Activated B cell treated with CpG ODN at 0.5 μM for 24 hours (primary cell): ENCODE measurements around the gene CTIF. TPM values are rescaled to one million over a fixed set of nuclear protein-coding genes. Genes with fewer than 3 reads are reported as not detected.

Experiments used
- ATAC-seq: fragments of 200-7000 bp; cut with Tn5 transposase; one replicate; pipeline ENCODE4 v1.10.0; 2021; ENCODE audit warnings: low read depth, mild to moderate bottlenecking, moderate library complexity
- CTCF ChIA-PET: fragments of 350-600 bp; sonication (Branson Sonifier 250); formaldehyde crosslinking; loops from one replicate; lab custom pipeline; 2021; ENCODE audit warnings: antibody characterized with exemption; lab: Charles Lee
- POLR2A ChIA-PET: fragments of 350-600 bp; sonication (Branson Sonifier 250); formaldehyde crosslinking; loops from one replicate; lab custom pipeline; 2021; ENCODE audit warnings: antibody characterized with exemption; lab: Charles Lee
- DNase-seq: peaks from one replicate; pipeline ENCODE4 v3.0.0; 2022
- H3K27ac Mint-ChIP-seq: one replicate; pipeline ENCODE4 v1.8.0; 2020; ENCODE audit warnings: mixed read lengths
- H3K27me3 Mint-ChIP-seq: one replicate; pipeline ENCODE4 v1.8.0; 2021; ENCODE audit warnings: mixed read lengths
- H3K36me3 Mint-ChIP-seq: one replicate; pipeline ENCODE4 v1.8.0; 2021; ENCODE audit warnings: low read depth, mixed read lengths
- H3K4me1 Mint-ChIP-seq: one replicate; pipeline ENCODE4 v1.8.0; 2021; ENCODE audit warnings: mixed read lengths
- H3K4me3 Mint-ChIP-seq: one replicate; pipeline ENCODE4 v1.8.0; 2020; ENCODE audit warnings: mild to moderate bottlenecking, mixed read lengths
- H3K9me3 Mint-ChIP-seq: one replicate; pipeline ENCODE4 v1.8.0; 2020; ENCODE audit warnings: mixed read lengths
- intact Hi-C: fragments of 100-400 bp; cut with micrococcal nuclease; formaldehyde crosslinking; loops from one replicate; pipeline ENCODE4 v1.15.1; 2024
- total RNA-seq: library from RNA; stranded (reverse); gene quantifications from 2 replicates; pipeline ENCODE4 v1.2.3, GENCODE V29; 2022
- TF ChIP-seq, protein P1 (sequence below): fragments of 200-600 bp; IDR thresholded peaks from one replicate; pipeline ENCODE4 v1.8.0; 2022; ENCODE audit warnings: antibody characterized with exemption, mild to moderate bottlenecking

The CTIF gene
- total RNA-seq, 1 donor from 2014 or later, result 9.3 TPM

DNA sequence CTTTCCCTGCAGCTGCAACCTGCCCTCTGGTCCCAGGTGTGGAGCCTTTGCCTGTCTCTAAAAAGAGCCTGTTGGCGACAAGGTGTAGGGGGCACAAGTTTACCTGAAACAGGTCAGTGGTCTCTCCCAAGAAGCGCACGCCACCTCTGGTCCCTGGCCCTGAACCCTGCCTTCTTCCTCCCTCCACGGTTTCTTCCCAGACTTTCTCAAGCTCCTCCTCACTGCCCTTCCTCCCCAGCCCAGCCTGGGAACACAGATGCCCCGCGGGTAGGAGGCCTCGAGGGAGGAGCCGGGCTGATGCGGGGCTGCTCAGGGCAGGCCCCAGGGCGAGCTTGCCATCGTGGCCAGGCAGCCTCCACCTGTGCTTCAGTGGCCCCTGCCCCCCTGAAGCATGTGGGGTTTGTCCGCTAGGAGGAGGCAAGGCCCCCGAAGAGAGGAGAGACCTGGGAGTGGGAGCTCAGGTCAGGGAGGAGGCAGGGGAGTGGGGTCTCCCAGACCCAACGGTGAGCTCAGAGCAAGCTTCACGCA lies 322.4 kb downstream of the CTIF start:
- no peak overlapping the region for H3K4me3 Mint-ChIP-seq
- TF ChIP-seq, protein P1, sequence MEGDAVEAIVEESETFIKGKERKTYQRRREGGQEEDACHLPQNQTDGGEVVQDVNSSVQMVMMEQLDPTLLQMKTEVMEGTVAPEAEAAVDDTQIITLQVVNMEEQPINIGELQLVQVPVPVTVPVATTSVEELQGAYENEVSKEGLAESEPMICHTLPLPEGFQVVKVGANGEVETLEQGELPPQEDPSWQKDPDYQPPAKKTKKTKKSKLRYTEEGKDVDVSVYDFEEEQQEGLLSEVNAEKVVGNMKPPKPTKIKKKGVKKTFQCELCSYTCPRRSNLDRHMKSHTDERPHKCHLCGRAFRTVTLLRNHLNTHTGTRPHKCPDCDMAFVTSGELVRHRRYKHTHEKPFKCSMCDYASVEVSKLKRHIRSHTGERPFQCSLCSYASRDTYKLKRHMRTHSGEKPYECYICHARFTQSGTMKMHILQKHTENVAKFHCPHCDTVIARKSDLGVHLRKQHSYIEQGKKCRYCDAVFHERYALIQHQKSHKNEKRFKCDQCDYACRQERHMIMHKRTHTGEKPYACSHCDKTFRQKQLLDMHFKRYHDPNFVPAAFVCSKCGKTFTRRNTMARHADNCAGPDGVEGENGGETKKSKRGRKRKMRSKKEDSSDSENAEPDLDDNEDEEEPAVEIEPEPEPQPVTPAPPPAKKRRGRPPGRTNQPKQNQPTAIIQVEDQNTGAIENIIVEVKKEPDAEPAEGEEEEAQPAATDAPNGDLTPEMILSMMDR, result no peak
- ATAC-seq (no peak), DNase-seq (no peak)
- no peaks in the 10 kb centered on the region for H3K27me3 Mint-ChIP-seq
- ChIA-PET POLR2A (no interaction called here), CTCF (no interaction called here)
- H3K36me3 Mint-ChIP-seq, result no peaks in the 10 kb centered on the region
- intact Hi-C loops, result no loop called here
- H3K9me3 Mint-ChIP-seq, result no peaks in the 10 kb centered on the region
- no peaks in the 10 kb centered on the region for H3K4me1 Mint-ChIP-seq
- no peak overlapping the region for H3K27ac Mint-ChIP-seq

DNA sequence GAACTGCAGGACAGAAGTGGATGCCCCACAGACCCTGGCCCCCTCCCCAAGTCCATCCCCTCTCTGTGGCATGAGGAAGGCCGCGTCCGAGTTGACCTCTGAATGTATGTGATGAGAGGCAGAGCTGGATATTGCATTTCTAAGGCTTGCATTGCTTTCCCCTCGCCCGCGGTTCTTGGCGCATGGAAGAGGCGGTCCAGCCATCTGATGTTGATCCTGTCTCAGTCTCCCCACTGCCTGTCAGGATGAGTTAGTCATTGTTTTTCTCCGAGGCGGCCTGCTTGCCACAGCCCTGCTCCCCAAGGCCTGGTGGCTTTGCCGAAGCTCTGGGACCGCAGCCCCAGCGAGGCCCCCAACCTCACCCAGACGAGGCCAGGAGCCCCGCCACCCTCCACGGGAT lies 323.3 kb downstream of the CTIF start:
- DNase-seq (no peak), ATAC-seq (no peak)
- intact Hi-C loops, result no loop called here
- Mint-ChIP-seq H3K9me3 (no peaks in the 10 kb centered on the region), H3K36me3 (no peaks in the 10 kb centered on the region), H3K4me1 (no peaks in the 10 kb centered on the region), H3K27ac (no peak overlapping the region), H3K4me3 (no peak overlapping the region), H3K27me3 (no peaks in the 10 kb centered on the region)
- TF ChIP-seq, protein P1, result no peak
- CTCF ChIA-PET, result no interaction called here
- POLR2A ChIA-PET, result no interaction called here

DNA sequence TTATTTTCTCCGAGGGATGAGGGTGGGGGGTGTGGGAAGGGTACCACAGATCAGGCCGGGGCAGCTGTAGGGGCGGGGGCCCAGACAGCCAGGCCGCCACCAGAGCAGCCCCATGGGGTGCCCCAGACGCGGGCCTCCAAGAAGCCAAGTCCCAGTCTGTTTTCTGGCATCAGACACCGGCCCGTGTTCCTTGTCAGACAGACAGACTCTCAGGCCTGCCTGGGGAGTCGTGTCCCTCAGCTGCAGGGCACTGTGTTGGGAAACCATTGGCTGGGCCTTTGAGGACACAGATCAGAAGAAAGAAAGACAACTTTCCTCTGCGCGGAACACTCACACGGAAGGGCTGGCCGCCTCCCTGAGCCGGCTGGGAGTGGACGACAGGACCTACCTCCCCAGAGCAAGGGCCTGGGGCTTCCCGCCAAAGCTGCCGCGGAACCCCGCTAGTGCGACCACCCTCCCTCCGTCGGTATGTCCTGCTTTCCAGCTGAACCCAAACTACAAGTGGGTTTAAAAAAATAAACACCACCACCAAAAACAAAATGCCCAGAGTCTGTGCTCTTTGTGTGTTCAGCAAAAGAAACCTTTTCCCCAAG lies 323.9 kb downstream of the CTIF start:
- CTCF ChIA-PET, result no interaction called here
- no peaks in the 10 kb centered on the region for H3K4me1 Mint-ChIP-seq
- no peaks in the 10 kb centered on the region for H3K9me3 Mint-ChIP-seq
- H3K36me3 Mint-ChIP-seq, result no peaks in the 10 kb centered on the region
- H3K4me3 Mint-ChIP-seq, result no peak overlapping the region
- H3K27me3 Mint-ChIP-seq, result no peaks in the 10 kb centered on the region
- no peak for DNase-seq
- TF ChIP-seq, protein P1, result no peak
- POLR2A ChIA-PET, result no interaction called here
- ATAC-seq, result no peak
- H3K27ac Mint-ChIP-seq, result no peak overlapping the region
- intact Hi-C loops, result no loop called here

DNA sequence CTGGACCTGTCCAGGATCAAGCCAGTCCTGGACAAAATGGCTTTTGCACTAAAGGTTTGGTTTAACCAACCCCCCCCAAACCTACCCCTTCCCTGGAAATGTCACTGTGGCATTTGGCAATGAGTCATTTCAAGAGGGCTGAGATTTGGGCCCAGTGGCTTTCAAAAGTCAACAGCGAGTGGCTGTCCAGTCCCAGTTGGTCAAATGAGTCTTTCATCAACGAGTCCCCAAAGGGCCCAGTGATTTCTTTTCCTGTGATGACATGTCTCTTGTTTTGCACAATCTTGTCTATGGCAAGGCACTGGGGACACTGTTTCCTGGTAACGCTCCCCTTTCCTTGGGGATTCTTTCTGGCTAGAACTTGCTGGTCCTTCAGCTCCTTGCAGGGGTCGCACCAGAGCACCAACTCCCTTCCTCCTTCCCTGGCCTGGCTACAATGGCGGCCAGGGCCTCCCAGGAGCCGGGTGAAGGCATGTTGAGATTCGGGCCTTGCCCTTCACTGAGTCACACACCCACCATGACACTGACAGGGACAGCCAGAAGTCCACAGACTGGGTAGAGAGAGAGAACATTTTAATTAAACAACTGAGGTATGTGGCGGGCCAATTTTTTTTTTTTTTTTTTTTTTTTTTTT lies 324.7 kb downstream of the CTIF start:
- TF ChIP-seq, protein P1, result no peak
- DNase-seq, result no peak
- H3K4me1 Mint-ChIP-seq, result peaks cover 7% of the 10 kb centered on the region
- POLR2A ChIA-PET, result interaction anchor here (0.6 kb wide), 1 partner anchor 106 kb away, joined by 6 read pairs; no protein-coding TSS in a partner anchor
- CTCF ChIA-PET, result no interaction called here
- no peak for ATAC-seq
- H3K27me3 Mint-ChIP-seq, result no peaks in the 10 kb centered on the region
- intact Hi-C loops, result no loop called here
- no peak overlapping the region for H3K27ac Mint-ChIP-seq
- no peaks in the 10 kb centered on the region for H3K9me3 Mint-ChIP-seq
- H3K36me3 Mint-ChIP-seq, result no peaks in the 10 kb centered on the region
- H3K4me3 Mint-ChIP-seq, result no peak overlapping the region

DNA sequence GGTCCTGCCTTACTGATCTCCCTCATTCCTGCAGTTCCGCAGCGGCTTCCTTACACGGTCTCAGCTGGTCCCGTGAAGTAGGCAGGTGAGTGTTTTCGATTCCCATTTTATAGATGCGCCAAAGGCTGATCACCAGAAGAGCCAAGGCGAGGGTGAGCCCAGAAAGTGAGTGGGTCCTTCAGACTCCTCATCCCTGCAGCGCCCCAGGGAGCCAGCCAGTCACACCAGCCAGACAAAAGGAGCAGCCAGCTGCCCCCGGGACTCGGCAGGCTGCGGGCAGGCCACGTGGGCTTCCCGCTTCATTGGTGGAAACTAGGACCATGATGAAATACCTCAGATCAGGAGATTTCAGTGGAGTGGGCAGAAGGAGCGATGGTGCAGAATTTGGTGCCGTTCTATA lies 326.0 kb downstream of the CTIF start:
- no peak overlapping the region for H3K27ac Mint-ChIP-seq
- H3K36me3 Mint-ChIP-seq, result no peaks in the 10 kb centered on the region
- H3K9me3 Mint-ChIP-seq, result no peaks in the 10 kb centered on the region
- CTCF ChIA-PET, result no interaction called here
- H3K4me1 Mint-ChIP-seq, result peaks cover 17% of the 10 kb centered on the region
- ATAC-seq, result no peak
- POLR2A ChIA-PET, result no interaction called here
- TF ChIP-seq, protein P1, result no peak
- no peaks in the 10 kb centered on the region for H3K27me3 Mint-ChIP-seq
- no peak for DNase-seq
- intact Hi-C loops, result no loop called here
- no peak overlapping the region for H3K4me3 Mint-ChIP-seq
